Measurements from ENCODE around the gene PTN.

DNA sequence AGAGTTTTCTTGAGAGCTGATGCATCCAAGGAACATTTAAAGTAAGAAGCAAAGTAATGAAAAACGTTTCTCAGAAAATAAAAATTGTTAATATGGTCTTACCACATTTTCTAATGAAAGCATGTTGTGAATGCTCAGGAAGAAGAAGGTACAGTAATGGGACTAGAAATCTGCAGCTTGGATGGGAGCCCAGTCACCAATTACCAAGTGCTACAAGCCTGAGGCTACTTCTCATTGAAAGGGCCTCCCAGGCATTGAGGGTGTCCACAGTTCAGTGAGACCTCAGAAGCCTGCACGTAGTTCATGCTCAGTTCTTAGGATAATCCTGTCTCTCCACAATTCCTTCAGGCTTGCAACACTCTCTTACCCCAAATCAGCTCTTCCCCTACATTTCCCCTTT, 17.6 kb downstream of the PTN start:
- TF ChIP-seq, protein P1, sequence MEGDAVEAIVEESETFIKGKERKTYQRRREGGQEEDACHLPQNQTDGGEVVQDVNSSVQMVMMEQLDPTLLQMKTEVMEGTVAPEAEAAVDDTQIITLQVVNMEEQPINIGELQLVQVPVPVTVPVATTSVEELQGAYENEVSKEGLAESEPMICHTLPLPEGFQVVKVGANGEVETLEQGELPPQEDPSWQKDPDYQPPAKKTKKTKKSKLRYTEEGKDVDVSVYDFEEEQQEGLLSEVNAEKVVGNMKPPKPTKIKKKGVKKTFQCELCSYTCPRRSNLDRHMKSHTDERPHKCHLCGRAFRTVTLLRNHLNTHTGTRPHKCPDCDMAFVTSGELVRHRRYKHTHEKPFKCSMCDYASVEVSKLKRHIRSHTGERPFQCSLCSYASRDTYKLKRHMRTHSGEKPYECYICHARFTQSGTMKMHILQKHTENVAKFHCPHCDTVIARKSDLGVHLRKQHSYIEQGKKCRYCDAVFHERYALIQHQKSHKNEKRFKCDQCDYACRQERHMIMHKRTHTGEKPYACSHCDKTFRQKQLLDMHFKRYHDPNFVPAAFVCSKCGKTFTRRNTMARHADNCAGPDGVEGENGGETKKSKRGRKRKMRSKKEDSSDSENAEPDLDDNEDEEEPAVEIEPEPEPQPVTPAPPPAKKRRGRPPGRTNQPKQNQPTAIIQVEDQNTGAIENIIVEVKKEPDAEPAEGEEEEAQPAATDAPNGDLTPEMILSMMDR (IDR thresholded peaks at IDR 0.05; ENCODE audit: insufficient read depth, low read length), result no peak
- TF ChIP-seq GABPA (IDR thresholded peaks at IDR 0.05; ENCODE audit: low read depth), result no peak
- TF ChIP-seq POLR2AphosphoS5 (IDR thresholded peaks at IDR 0.05; ENCODE audit: low read depth), result no peak
- TF ChIP-seq, protein P2, sequence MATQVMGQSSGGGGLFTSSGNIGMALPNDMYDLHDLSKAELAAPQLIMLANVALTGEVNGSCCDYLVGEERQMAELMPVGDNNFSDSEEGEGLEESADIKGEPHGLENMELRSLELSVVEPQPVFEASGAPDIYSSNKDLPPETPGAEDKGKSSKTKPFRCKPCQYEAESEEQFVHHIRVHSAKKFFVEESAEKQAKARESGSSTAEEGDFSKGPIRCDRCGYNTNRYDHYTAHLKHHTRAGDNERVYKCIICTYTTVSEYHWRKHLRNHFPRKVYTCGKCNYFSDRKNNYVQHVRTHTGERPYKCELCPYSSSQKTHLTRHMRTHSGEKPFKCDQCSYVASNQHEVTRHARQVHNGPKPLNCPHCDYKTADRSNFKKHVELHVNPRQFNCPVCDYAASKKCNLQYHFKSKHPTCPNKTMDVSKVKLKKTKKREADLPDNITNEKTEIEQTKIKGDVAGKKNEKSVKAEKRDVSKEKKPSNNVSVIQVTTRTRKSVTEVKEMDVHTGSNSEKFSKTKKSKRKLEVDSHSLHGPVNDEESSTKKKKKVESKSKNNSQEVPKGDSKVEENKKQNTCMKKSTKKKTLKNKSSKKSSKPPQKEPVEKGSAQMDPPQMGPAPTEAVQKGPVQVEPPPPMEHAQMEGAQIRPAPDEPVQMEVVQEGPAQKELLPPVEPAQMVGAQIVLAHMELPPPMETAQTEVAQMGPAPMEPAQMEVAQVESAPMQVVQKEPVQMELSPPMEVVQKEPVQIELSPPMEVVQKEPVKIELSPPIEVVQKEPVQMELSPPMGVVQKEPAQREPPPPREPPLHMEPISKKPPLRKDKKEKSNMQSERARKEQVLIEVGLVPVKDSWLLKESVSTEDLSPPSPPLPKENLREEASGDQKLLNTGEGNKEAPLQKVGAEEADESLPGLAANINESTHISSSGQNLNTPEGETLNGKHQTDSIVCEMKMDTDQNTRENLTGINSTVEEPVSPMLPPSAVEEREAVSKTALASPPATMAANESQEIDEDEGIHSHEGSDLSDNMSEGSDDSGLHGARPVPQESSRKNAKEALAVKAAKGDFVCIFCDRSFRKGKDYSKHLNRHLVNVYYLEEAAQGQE (IDR thresholded peaks at IDR 0.05; ENCODE audit: insufficient replicate concordance, low read depth), result no peak
- TF ChIP-seq SPI1 (IDR thresholded peaks at IDR 0.05; ENCODE audit: borderline replicate concordance, low read depth), result no peak

All from HL-60 (cell line).